Coronary artery (tissue), 2 donors: ENCODE data around the gene PRKG1.
A peak's percentile ranks its signal among the peaks of the same experiment; 100 is the strongest.

Source experiments
- DNase-seq: peaks from one replicate; pipeline ENCODE4 v3.0.0-alpha.2; 2017; ENCODE audit warnings: low spot score
- H3K27ac ChIP-seq, 2 donors: fragments of 200-600 bp; sonication (generic); one replicate each; pipeline ENCODE4 v1.5.1; 2016 to 2019
- H3K4me3 ChIP-seq: fragments of 200-600 bp; sonication (generic); 2 replicates; pipeline ENCODE4 v1.5.1; 2016; ENCODE audit warnings: mild to moderate bottlenecking, moderate library complexity
- TF ChIP-seq, protein P1 (sequence below): fragments of 200-600 bp; sonication (generic); IDR thresholded peaks from one replicate; pipeline ENCODE4 v1.5.1; 2019; ENCODE audit warnings: antibody characterized with exemption

PRKG1 gene

DNA sequence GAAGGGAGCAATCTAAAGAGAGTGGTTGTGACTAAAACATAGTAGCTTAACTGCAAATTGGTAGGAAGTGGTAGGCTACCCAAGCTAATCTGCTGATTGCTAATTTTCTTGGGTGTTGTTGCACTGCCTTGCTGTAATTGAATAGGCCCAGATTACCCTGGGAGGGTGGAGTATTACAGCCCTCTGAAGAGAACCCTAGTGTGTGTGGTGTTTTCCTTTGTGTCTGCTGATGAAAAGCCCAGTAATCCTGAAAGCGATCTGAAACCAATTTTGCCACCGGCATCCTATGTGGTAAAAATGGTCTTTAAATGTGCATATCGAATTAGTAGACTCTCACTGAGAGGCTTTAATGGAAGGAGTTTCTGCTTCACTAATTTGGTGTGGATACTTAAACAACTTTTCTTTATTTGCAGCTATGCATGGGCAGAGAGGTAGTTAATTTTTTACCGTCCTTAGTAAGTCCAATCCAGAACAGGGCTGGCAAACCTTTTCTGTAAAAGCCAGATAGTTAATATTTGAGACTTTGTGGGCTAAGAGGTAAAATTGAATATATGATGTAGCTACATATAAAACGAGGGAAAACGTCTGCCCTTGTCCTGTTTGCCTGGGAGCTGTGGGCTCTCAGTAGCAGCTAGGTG, 532.7 kb downstream of the PRKG1 start:
- Histone ChIP-seq H3K27ac (no peak overlapping the region), H3K4me3 (no peak overlapping the region)
- TF ChIP-seq, protein P1, sequence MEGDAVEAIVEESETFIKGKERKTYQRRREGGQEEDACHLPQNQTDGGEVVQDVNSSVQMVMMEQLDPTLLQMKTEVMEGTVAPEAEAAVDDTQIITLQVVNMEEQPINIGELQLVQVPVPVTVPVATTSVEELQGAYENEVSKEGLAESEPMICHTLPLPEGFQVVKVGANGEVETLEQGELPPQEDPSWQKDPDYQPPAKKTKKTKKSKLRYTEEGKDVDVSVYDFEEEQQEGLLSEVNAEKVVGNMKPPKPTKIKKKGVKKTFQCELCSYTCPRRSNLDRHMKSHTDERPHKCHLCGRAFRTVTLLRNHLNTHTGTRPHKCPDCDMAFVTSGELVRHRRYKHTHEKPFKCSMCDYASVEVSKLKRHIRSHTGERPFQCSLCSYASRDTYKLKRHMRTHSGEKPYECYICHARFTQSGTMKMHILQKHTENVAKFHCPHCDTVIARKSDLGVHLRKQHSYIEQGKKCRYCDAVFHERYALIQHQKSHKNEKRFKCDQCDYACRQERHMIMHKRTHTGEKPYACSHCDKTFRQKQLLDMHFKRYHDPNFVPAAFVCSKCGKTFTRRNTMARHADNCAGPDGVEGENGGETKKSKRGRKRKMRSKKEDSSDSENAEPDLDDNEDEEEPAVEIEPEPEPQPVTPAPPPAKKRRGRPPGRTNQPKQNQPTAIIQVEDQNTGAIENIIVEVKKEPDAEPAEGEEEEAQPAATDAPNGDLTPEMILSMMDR, result no peak
- no peak for DNase-seq

DNA sequence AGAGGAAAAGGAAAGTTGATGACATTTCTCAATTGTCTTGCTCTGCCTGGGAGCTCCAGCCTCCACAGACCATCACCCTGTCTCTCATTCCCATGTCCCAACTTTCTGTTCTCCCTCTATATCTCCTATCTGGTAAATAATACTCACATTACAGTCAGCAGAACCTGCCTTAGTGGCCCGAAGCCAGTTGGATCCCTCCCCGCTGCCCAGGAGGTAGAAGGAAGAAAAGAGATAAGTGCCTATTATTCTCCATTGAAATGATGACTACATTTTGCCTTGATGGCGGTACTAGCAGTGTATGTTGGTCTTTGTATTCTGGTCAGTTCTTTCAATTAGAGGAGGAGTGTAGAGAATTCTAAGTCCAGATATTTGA, 533.2 kb downstream of the PRKG1 start:
- DNase-seq, result no peak
- no peak overlapping the region for H3K4me3 ChIP-seq
- no peak overlapping the region for H3K27ac ChIP-seq
- TF ChIP-seq, protein P1, result no peak

- TF ChIP-seq, protein P1, result no peak
- H3K27ac ChIP-seq, result no peak overlapping the region
- no peak for DNase-seq
- no peak overlapping the region for H3K4me3 ChIP-seq
These were observed 533.9 kb downstream of the PRKG1 start for GRCh38 chr10:51608211-51608610.

DNA sequence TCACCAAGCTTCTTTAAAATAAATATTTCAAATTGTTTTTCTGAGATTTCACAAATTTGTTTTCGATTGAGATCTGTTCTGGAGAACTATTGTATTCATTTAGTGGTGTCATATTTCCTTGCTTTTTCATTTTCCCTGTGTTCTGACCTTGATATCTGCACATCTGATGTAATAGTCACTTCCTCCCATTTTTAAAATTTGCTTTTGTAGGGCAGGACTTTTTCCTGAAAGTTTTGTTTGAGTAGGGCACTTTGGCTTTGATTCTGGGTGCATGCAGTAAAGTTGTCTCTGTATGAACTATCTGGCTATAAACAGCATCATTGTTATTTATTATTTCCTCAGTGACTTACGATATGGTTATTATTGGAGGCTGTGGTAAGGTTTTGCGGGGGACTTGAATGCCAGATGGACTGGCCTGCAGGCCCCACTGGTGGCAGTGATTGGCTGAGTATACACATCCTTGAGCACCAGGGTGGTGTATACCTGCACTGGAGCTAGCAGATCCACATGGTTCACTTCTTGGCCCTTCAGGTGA, 541.5 kb downstream of the PRKG1 start:
- TF ChIP-seq, protein P1, result no peak
- H3K27ac ChIP-seq, result peak overlapping the region in 1 of 2 donors; percentile 27
- no peak for DNase-seq

DNA sequence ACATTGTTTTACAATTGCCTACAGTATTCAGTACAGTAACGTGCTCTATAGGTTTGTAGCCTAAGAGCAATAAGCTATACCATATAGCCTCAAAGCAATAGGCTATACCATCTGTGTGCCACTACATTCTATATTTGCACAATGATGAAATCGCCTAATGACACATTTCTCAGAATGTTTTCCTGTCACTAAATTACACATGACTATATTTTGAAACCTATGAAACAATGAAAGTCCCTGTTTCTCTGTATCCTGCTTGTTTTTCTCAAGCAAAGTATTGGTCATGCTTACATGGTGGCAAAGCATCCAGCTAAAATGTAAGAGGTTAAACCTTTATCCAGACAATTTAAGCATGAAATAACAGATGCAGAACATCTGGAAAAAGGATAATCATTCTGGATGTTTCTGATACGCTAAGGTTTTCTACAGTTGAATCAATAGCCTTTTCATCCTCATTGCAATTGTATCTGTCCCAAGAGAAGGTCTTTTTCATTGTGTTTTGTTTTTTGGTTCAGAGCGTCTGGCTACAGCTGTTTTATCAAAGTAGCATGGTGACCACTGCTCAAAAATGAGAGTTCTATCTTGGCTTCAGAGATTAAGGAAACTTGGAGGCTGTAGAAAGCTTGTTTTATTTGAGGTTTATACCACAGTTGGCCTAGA, 543.4 kb downstream of the PRKG1 start:
- no peak for DNase-seq
- Histone ChIP-seq H3K27ac (no peak overlapping the region), H3K4me3 (no peak overlapping the region)
- TF ChIP-seq, protein P1, result no peak

More for the DNA sequence above, 541.5 kb downstream of the PRKG1 start:
- no peak overlapping the region for H3K4me3 ChIP-seq

- Histone ChIP-seq H3K27ac (no peak overlapping the region), H3K4me3 (no peak overlapping the region)
- no peak for DNase-seq
- TF ChIP-seq, protein P1, result no peak
These were observed 545.1 kb downstream of the PRKG1 start for GRCh38 chr10:51619365-51619764.

- Histone ChIP-seq H3K4me3 (no peak overlapping the region), H3K27ac (no peak overlapping the region)
- TF ChIP-seq, protein P1, result no peak
- no peak for DNase-seq
These were observed 545.8 kb downstream of the PRKG1 start for GRCh38 chr10:51620131-51620530.
